Gastrocnemius medialis (tissue), 4 donors: ENCODE results near the gene LARP1. TPM values are rescaled to one million over a fixed set of nuclear protein-coding genes. Genes with fewer than 3 reads are reported as not detected.

Experiments
- ATAC-seq, 2 donors: fragments of 150-250 bp; one replicate each; pipeline ENCODE4 v1.9.1; 2016
- DNase-seq, 2 donors: peaks; one replicate each; pipeline ENCODE4 v3.0.0-alpha.2; 2019
- H3K27ac ChIP-seq, 4 donors: fragments of 200-600 bp; sonication (generic); 1 replicate in 1 of 4; 2 replicates in 3 of 4; pipeline ENCODE4 v1.5.1; 2016 to 2018; ENCODE audit warnings: mild to moderate bottlenecking in 2 of 4, moderate library complexity in 1 of 4
- H3K27me3 ChIP-seq, 3 donors: fragments of 200-600 bp; sonication (generic) in 2 of 3; 1 replicate in 1 of 3; 2 replicates in 2 of 3; pipeline versions ENCODE4 v1.5.1 to v1.6.0; 2016 to 2019; ENCODE audit warnings: mild to moderate bottlenecking in 1 of 3, moderate library complexity in 1 of 3
- H3K36me3 ChIP-seq, 2 donors: fragments of 200-600 bp; sonication (generic) in 1 of 2; one replicate each; pipeline ENCODE4 v1.5.1; 2017 to 2018
- H3K4me1 ChIP-seq, 2 donors: fragments of 200-600 bp; sonication (generic) in 1 of 2; one replicate each; pipeline ENCODE4 v1.5.1; 2016 to 2017; ENCODE audit warnings: mild to moderate bottlenecking in 2 of 2
- H3K4me3 ChIP-seq, 4 donors: fragments of 200-600 bp; sonication (generic) in 3 of 4; 1 replicate in 1 of 4; 2 replicates in 3 of 4; pipeline ENCODE4 v1.5.1; 2016 to 2019; ENCODE audit warnings: mild to moderate bottlenecking in 2 of 4
- H3K9me3 ChIP-seq, 3 donors: fragments of 200-600 bp; sonication (generic) in 2 of 3; 1 replicate in 1 of 3; 2 replicates in 2 of 3; pipeline ENCODE4 v1.5.1; 2016 to 2019
- CTCF ChIP-seq, 5 experiments: fragments of 450-650 bp in 3 of 5; fragments of 200-600 bp in 2 of 5; sonication (generic) in 2 of 5; IDR thresholded peaks in 4 of 5; conservative IDR thresholded peaks in 1 of 5; 1 replicate in 4 of 5; 2 replicates in 1 of 5; pipeline ENCODE4 v1.5.1; 2016 to 2019; ENCODE audit warnings: antibody characterized with exemption in 5 of 5, mild to moderate bottlenecking in 3 of 5, moderate library complexity in 3 of 5
- POLR2A ChIP-seq, 2 donors: fragments of 450-650 bp; IDR thresholded peaks; one replicate each; pipeline ENCODE4 v1.6.1; 2017; ENCODE audit warnings: antibody characterized with exemption in 2 of 2, mild to moderate bottlenecking in 2 of 2, moderate library complexity in 2 of 2
- in situ Hi-C, 4 donors: fragments of 200-750 bp; cut with MboI; loops; one replicate each; pipeline versions ENCODE4 v1.15.0 to v1.8.0; 2017; ENCODE audit warnings: low sequenced_read_pairs in 4 of 4
- intact Hi-C: fragments of 100-400 bp; cut with DNase I; formaldehyde crosslinking; loops from one replicate; pipeline ENCODE4 v1.15.1; 2023; ENCODE audit warnings: low total_unique reads
- total RNA-seq, 4 donors: library from RNA; depleted of rRNA; stranded (reverse); fragments of >200 nt; gene quantifications; one replicate each; pipeline versions ENCODE4 v1.1.0 to v1.2.3, GENCODE V29; 2016

The LARP1 gene
- total RNA-seq, 4 donors from 2014 or later = 77.8 to 125 (median 119) TPM

- no peaks in the 10 kb centered on the region for H3K9me3 ChIP-seq
- ATAC-seq (peak in 1 of 2 donors; percentile 24), DNase-seq (no peak)
- H3K27ac ChIP-seq = peak overlapping the region in 3 of 4 donors; percentile 21 to 63 (median 32)
- in situ Hi-C loops = no loop called here
- TF ChIP-seq CTCF (IDR thresholded peaks at IDR 0.05 in 4 of 5, conservative IDR thresholded peaks at IDR 0.05 in 1 of 5) = no peak
- TF ChIP-seq POLR2A (IDR thresholded peaks at IDR 0.05) = no peak
- H3K36me3 ChIP-seq = peaks cover 0 to 20% of the 10 kb centered on the region in 2 donors
- intact Hi-C loops = no loop called here
- H3K4me3 ChIP-seq = no peak overlapping the region
- peaks cover 48 to 58% of the 10 kb centered on the region in 2 donors for H3K4me1 ChIP-seq
- no peaks in the 10 kb centered on the region for H3K27me3 ChIP-seq
Measured at GRCh38 chr5:154788212-154788611, 33.0 kb downstream of the LARP1 start.

GRCh38 chr5:154791535-154791934 lies 36.4 kb downstream of the LARP1 start:
- no peaks in the 10 kb centered on the region for H3K27me3 ChIP-seq
- peaks cover 24 to 25% of the 10 kb centered on the region in 2 donors for H3K4me1 ChIP-seq
- no peak overlapping the region for H3K27ac ChIP-seq
- peak in 1 of 2 donors; percentile 0 for DNase-seq
- TF ChIP-seq POLR2A (IDR thresholded peaks at IDR 0.05) (no peak), CTCF (IDR thresholded peaks at IDR 0.05 in 4 of 5, conservative IDR thresholded peaks at IDR 0.05 in 1 of 5) (no peak)
- H3K36me3 ChIP-seq = peaks cover 0 to 48% of the 10 kb centered on the region in 2 donors
- in situ Hi-C loops (no loop called here), intact Hi-C loops (no loop called here)
- ATAC-seq = no peak
- no peaks in the 10 kb centered on the region for H3K9me3 ChIP-seq
- no peak overlapping the region for H3K4me3 ChIP-seq

- DNase-seq = no peak
- no peak for ATAC-seq
- intact Hi-C loops (no loop called here), in situ Hi-C loops (no loop called here)
- peaks cover under 1 to 1% of the 10 kb centered on the region in 2 donors for H3K4me1 ChIP-seq
- H3K9me3 ChIP-seq = no peaks in the 10 kb centered on the region
- no peak overlapping the region for H3K27ac ChIP-seq
- H3K27me3 ChIP-seq = no peaks in the 10 kb centered on the region
- peaks cover 0 to 52% of the 10 kb centered on the region in 2 donors for H3K36me3 ChIP-seq
- H3K4me3 ChIP-seq = no peak overlapping the region
- no peak for TF ChIP-seq POLR2A (IDR thresholded peaks at IDR 0.05)
- TF ChIP-seq CTCF (IDR thresholded peaks at IDR 0.05 in 4 of 5, conservative IDR thresholded peaks at IDR 0.05 in 1 of 5) = no peak
Measured at GRCh38 chr5:154793599-154794524, 38.7 kb downstream of the LARP1 start.

- ATAC-seq = no peak
- intact Hi-C loops = no loop called here
- no peaks in the 10 kb centered on the region for H3K9me3 ChIP-seq
- peak overlapping the region in 2 of 4 donors; percentile 0 to 1 for H3K27ac ChIP-seq
- no peak for DNase-seq
- no peaks in the 10 kb centered on the region for H3K27me3 ChIP-seq
- H3K36me3 ChIP-seq = peaks cover 0 to 60% of the 10 kb centered on the region in 2 donors
- H3K4me3 ChIP-seq = no peak overlapping the region
- in situ Hi-C loops = no loop called here
- no peaks in the 10 kb centered on the region for H3K4me1 ChIP-seq
- TF ChIP-seq POLR2A (IDR thresholded peaks at IDR 0.05) (no peak), CTCF (IDR thresholded peaks at IDR 0.05 in 4 of 5, conservative IDR thresholded peaks at IDR 0.05 in 1 of 5) (no peak)
Measured at GRCh38 chr5:154794525-154795234, 39.5 kb downstream of the LARP1 start.
